IPS-18c (cell line): ENCODE results near the gene ALKBH7.
"Not testable (repeated sequence)": the region's sequence is repeated elsewhere in the genome, so short reads cannot be mapped to it uniquely, and the experiment has no call there.

Source experiments
- H3K4me3 ChIP-seq: 2 replicates; pipeline ENCODE4 v1.7.0; 2013; ENCODE audit warnings: low read depth, mild to moderate bottlenecking, low read length, moderate library complexity; ENCODE audit not compliant: insufficient read depth
- H3K9me3 ChIP-seq: one replicate; pipeline ENCODE4 v1.6.1; 2013; ENCODE audit warnings: mild to moderate bottlenecking, low read length, moderate library complexity; ENCODE audit not compliant: control insufficient read depth, insufficient read depth

ALKBH7 gene

GRCh38 chr19:6359568-6360341, 12.8 kb upstream of the ALKBH7 start:
- Histone ChIP-seq H3K9me3 (no peaks in the 10 kb centered on the region), H3K4me3 (no peak overlapping the region)

DNA sequence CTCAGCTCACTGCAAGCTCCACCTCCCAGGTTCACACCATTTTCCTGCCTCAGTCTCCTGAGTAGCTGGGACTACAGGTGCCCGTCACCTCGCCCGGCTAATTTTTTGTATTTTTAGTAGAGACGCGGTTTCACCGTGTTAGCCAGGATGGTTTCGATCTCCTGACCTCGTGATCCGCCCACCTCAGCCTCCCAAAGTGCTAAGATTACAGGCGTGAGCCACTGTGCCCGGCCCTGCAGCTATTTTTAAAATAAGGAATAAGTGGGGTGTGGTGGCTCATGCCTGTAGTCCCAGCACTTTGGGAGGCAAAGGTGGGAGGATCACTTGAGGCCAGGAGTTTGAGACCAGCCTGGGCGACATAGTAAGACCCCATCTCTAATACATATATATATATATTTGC, 12.1 kb upstream of the ALKBH7 start:
- H3K9me3 ChIP-seq, H3K4me3 ChIP-seq: not testable (repeated sequence)

DNA sequence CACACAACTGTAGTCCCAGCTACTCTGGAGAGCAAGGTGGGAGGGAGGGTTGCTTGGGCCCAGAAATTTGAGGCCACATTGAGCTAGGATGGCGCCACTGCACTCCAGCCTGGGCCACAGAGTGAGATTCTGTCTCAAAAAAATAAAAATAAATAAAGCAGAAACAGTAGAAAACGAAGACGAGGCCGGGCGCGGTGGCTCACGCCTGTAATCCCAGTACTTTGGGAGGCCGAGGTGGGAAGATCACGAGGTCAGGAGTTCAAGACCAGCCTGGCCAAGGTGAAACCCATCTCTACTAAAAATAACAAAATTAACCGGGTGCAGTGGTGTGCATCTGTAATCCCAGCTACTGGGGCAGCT, 11.8 kb upstream of the ALKBH7 start:
- H3K9me3 ChIP-seq: not testable (repeated sequence)
- H3K4me3 ChIP-seq: peak overlapping the region; percentile 87

- peak overlapping the region; percentile 87 for H3K4me3 ChIP-seq
Observed at GRCh38 chr19:6362027-6362350, 10.6 kb upstream of the ALKBH7 start.

GRCh38 chr19:6362351-6362801, 10.2 kb upstream of the ALKBH7 start:
- Histone ChIP-seq H3K4me3 (peak overlapping the region; percentile 87), H3K9me3 (no peaks in the 10 kb centered on the region)

More at GRCh38 chr19:6362027-6362350, 10.6 kb upstream of the ALKBH7 start:
- H3K9me3 ChIP-seq: no peaks in the 10 kb centered on the region

DNA sequence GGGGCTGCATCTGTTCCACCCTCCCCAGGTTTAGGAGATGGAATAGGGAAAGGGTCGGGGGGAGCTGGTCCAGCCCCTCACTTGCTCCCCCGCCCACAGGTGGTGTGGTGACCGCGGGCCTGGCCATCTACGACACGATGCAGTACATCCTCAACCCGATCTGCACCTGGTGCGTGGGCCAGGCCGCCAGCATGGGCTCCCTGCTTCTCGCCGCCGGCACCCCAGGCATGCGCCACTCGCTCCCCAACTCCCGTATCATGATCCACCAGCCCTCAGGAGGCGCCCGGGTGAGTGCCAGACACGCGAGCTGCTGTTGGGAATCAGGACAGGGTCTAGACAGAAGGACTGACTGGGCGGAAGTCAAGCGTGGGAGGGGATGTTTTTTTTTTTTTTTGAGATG, 8.2 kb upstream of the ALKBH7 start:
- no peaks in the 10 kb centered on the region for H3K9me3 ChIP-seq
- H3K4me3 ChIP-seq: no peak overlapping the region

GRCh38 chr19:6373096-6373812, 660 bp downstream of the ALKBH7 start:
- Histone ChIP-seq H3K9me3 (no peaks in the 10 kb centered on the region), H3K4me3 (peak overlapping the region; percentile 87)

DNA sequence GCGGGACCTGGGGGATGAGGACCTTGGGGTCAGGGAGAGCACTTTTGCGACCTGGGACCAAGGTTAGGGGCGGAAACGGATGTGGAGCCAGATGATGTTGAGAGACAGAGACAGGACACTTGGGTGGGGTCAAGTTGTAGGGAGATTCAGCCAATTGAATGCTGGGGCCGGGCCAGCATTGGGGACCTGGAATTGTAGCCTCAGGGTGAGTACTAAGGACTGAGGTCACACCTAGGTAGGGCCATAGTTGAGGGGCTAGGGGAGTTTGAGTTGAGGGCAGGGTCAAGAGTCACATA, 1.2 kb downstream of the ALKBH7 start:
- peak overlapping the region; percentile 47 for H3K4me3 ChIP-seq
- H3K9me3 ChIP-seq: no peaks in the 10 kb centered on the region

DNA sequence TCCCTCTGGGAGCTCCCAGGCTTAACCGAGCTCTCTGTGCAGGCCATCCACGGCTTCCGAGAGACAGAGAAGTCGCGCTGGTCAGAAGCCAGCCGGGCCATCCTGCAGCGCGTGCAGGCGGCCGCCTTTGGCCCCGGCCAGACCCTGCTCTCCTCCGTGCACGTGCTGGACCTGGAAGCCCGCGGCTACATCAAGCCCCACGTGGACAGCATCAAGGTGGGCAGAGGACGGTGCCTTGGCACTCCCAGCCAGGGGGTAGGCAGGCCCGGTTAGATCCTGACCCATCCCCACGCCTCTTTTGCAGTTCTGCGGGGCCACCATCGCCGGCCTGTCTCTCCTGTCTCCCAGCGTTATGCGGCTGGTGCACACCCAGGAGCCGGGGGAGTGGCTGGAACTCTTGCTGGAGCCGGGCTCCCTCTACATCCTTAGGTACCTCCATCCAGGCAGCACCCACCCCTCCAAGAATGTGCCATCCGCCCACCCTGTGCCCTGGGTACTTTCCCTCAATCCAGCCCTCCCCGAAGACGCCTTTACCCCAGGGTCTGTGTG, 1.6 kb downstream of the ALKBH7 start:
- no peaks in the 10 kb centered on the region for H3K9me3 ChIP-seq
- H3K4me3 ChIP-seq: peak overlapping the region; percentile 47; the same call in 1 of the 2 replicates

DNA sequence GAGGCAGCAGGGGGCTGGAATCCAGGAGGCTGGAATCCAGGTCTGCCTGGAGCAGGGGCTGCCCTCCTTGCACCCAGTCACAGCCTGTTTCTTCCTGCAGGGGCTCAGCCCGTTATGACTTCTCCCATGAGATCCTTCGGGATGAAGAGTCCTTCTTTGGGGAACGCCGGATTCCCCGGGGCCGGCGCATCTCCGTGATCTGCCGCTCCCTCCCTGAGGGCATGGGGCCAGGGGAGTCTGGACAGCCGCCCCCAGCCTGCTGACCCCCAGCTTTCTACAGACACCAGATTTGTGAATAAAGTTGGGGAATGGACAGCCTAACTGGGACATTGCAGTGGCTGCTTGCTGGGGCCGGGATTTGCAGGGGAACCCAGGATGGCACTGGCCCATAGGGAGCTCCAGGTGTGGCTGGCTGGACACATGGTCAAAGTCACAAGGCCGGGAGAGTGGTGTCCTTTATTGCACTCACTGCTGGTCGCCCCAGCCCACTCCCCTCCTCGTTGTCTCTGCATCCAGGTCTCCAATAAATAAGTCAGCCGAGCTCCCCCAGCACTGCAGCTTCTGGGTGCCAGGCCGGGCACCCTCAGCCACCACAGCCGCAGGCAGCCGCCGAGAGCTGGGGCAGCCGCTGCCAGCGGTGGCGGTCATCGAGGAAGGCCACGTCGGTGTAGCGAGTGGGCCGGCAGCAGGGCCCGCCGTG, 2.3 kb downstream of the ALKBH7 start:
- Histone ChIP-seq H3K9me3 (peaks cover 1% of the 10 kb centered on the region), H3K4me3 (no peak overlapping the region)

GRCh38 chr19:6375411-6376010, 2.9 kb downstream of the ALKBH7 start, which contains the start of gene PSPN:
Gene PSPN, minus strand, starts transcription at chr19:6375933. Its CDS starts 84 bp downstream, at chr19:6375849.
- H3K4me3 ChIP-seq: no peak within 1 kb of the TSS
- peaks cover 3% of the 10 kb centered on the region for H3K9me3 ChIP-seq

- H3K9me3 ChIP-seq: peaks cover 3% of the 10 kb centered on the region
- no peak overlapping the region for H3K4me3 ChIP-seq
Observed at GRCh38 chr19:6376512-6377190, 4.1 kb downstream of the ALKBH7 start.

DNA sequence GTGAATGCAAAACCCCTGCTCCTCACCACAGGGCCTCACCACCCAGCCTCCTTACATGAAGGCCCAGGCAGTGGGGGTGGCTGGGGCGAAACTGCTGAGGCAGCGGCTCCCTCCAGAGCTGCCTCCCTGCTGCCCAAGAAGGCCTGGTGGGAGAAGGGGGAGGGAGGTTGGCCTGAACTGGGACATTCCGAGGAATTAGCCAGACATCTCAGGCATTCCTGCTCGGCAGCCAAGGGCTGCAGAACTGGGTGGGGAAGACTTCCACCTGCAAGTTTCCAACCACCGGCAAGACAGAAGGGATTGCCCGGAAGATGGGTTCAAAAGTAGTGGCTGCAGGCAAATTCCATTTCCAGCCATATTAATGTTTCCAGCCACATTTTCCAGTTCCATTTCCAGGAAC, 5.4 kb downstream of the ALKBH7 start:
- H3K9me3 ChIP-seq: peaks cover 3% of the 10 kb centered on the region
- no peak overlapping the region for H3K4me3 ChIP-seq

- Histone ChIP-seq H3K9me3 (peaks cover 3% of the 10 kb centered on the region), H3K4me3 (no peak overlapping the region)
Observed at GRCh38 chr19:6378486-6378885, 5.9 kb downstream of the ALKBH7 start.

DNA sequence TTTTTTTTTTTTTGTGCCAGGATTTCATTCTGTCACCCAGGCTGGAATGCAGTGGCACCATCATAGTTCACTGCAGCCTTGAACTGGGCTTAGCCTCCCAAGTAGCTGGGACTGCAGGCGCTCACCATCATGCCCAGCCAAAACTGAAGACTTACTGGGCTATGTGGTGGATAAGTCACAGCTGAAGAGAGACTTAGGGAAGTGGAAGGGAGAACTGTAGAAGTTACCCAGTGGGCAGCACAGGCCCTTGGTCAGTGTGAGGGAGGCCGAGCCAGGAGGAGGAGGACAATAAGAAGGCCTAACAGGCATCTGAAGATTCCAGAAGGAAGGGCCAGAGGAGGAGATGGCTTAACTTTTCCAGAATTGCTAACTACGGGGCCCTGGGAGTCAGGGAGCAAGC, 7.2 kb downstream of the ALKBH7 start:
- Histone ChIP-seq H3K4me3 (no peak overlapping the region), H3K9me3 (peaks cover 3% of the 10 kb centered on the region)

DNA sequence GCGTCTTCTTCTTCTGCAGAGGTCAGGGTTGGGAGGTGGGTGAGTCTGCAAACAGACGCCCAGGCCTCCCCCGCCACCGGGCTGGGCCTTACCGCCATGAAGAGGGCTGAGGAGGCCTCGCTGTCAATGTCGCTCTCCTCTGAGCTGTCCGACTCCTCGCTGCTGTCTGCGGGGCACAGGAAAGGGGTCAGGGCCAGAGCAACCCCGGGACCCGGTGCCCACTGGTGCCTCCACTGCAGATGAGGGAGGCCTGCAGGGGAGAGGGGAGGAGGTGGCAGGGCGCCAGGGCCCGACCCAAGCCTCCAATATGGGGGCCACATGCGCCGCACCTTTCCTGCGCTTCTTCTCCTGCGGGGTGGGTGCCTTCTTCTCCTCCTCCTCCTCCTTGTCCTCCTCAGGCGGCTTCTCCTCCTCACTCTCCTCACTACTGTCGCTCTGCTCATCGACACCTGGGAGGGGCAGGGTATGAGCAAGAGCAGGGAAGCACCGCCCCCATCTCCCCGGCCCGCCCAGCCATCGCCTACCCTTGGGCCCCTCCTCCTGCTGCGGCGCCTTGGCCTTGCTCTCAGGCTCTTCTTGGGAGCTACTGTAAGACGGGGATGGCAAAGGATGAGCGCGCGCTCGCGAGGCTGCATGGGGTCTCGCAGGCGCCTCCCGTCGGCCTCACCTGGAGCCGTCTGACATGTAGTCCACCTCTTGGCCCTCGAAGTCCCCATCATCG, 8.6 kb downstream of the ALKBH7 start:
- no peak overlapping the region for H3K4me3 ChIP-seq
- H3K9me3 ChIP-seq: peaks cover 3% of the 10 kb centered on the region
